ENCODE results near the gene MED23.
"Not testable (repeated sequence)": the region's sequence is repeated elsewhere in the genome, so short reads cannot be mapped to it uniquely, and the experiment has no call there.

DNA sequence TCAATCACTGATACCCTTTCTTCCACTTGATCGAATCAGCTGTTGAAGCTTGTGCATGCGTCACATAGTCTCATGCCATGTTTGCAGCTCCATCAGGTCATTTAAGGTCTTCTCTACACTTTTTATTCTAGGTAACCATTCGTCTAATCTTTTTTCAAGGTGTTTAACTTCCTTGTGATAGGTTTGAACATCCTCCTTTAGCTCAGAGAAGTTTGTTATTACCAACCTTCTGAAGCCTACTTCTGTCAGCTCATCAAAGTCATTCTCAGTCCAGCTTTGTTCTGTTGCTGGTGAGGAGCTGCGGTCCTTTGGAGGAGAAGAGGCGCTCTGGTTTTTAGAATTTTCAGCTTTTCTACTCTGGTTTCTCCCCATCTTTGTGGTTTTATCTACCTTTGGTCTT lies 97.1 kb downstream of the MED23 start:
- TF ChIP-seq, protein P1, sequence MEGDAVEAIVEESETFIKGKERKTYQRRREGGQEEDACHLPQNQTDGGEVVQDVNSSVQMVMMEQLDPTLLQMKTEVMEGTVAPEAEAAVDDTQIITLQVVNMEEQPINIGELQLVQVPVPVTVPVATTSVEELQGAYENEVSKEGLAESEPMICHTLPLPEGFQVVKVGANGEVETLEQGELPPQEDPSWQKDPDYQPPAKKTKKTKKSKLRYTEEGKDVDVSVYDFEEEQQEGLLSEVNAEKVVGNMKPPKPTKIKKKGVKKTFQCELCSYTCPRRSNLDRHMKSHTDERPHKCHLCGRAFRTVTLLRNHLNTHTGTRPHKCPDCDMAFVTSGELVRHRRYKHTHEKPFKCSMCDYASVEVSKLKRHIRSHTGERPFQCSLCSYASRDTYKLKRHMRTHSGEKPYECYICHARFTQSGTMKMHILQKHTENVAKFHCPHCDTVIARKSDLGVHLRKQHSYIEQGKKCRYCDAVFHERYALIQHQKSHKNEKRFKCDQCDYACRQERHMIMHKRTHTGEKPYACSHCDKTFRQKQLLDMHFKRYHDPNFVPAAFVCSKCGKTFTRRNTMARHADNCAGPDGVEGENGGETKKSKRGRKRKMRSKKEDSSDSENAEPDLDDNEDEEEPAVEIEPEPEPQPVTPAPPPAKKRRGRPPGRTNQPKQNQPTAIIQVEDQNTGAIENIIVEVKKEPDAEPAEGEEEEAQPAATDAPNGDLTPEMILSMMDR (conservative IDR thresholded peaks at IDR 0.05; ENCODE audit: low read length) = not testable (repeated sequence)
- not testable (repeated sequence) for TF ChIP-seq EZH2phosphoT487 (IDR thresholded peaks at IDR 0.05; ENCODE audit: borderline replicate concordance)

Data from Loucy (cell line).